Left colon (tissue), 2 donors: Measurements from ENCODE around the gene ZC3H4. TPM values are rescaled to one million over a fixed set of nuclear protein-coding genes. Genes with fewer than 3 reads are reported as not detected.

ENCODE experiments used
- total RNA-seq, 2 donors: library from RNA; stranded (reverse); fragmentation: NEBNext Ultra II Directional; extraction: Animal tissue kit (Norgen Biotek cat#: 25700); gene quantifications; one replicate each; pipeline ENCODE4 v1.2.1, GENCODE V29; 2021
- donor health status: DM: no; HTN: no; CAD: no.
- donor health status: DM: yes; HTN: yes; CAD: no.

Gene ZC3H4
- total RNA-seq, 2 donors from 2014 or later, result 45.8 to 47.0 TPM

Other genes with a start within 250 kb of the ZC3H4 start
- 1 to 10 TPM in 1 of 2 donors, under 1 TPM in 1; 0.37 to 1.6 TPM for gene NPAS1, start 93.9 kb downstream of the ZC3H4 start, total RNA-seq
- 10 to 100 TPM; 27.6 to 33.1 TPM for gene TMEM160, start 65.2 kb downstream of the ZC3H4 start, total RNA-seq
- 10 to 100 TPM; 58.4 to 60.7 TPM for gene SAE1, start 17.1 kb upstream of the ZC3H4 start, total RNA-seq
- gene BBC3, start 117.4 kb upstream of the ZC3H4 start, total RNA-seq, result 10 to 100 TPM; 18.9 to 32.9 TPM
- gene CCDC9, start 142.7 kb upstream of the ZC3H4 start, total RNA-seq, result 10 to 100 TPM; 28.0 to 36.7 TPM
- 10 to 100 TPM; 13.9 to 14.1 TPM for gene INAFM1, start 161.1 kb upstream of the ZC3H4 start, total RNA-seq
- 1 to 10 TPM; 5.0 to 8.8 TPM for gene C5AR1, start 196.1 kb upstream of the ZC3H4 start, total RNA-seq
- 1 to 10 TPM in 1 of 2 donors, under 1 TPM in 1; 0.46 to 2.3 TPM for gene C5AR2, start 218.4 kb upstream of the ZC3H4 start, total RNA-seq
- 10 to 100 TPM in 1 of 2 donors, 1 to 10 TPM in 1; 8.5 to 10.6 TPM for gene DHX34, start 235.5 kb upstream of the ZC3H4 start, total RNA-seq